Thyroid gland (tissue), 4 donors: Measurements from ENCODE around the gene CXCL17.

Source experiments
- POLR2A ChIP-seq, 2 donors: fragments of 450-650 bp; IDR thresholded peaks; one replicate each; pipeline ENCODE4 v1.6.1; 2017; ENCODE audit warnings: antibody characterized with exemption in 2 of 2, mild to moderate bottlenecking in 2 of 2, moderate library complexity in 1 of 2
- TF ChIP-seq, protein P1 (sequence below), 6 experiments: fragments of 200-600 bp in 3 of 6; fragments of 450-650 bp in 3 of 6; sonication (generic) in 3 of 6; IDR thresholded peaks; one replicate each; pipeline ENCODE4 v1.5.1; 2016 to 2019; ENCODE audit warnings: antibody characterized with exemption in 6 of 6, mild to moderate bottlenecking in 2 of 6, inconsistent platforms in 1 of 6, moderate library complexity in 1 of 6

DNA sequence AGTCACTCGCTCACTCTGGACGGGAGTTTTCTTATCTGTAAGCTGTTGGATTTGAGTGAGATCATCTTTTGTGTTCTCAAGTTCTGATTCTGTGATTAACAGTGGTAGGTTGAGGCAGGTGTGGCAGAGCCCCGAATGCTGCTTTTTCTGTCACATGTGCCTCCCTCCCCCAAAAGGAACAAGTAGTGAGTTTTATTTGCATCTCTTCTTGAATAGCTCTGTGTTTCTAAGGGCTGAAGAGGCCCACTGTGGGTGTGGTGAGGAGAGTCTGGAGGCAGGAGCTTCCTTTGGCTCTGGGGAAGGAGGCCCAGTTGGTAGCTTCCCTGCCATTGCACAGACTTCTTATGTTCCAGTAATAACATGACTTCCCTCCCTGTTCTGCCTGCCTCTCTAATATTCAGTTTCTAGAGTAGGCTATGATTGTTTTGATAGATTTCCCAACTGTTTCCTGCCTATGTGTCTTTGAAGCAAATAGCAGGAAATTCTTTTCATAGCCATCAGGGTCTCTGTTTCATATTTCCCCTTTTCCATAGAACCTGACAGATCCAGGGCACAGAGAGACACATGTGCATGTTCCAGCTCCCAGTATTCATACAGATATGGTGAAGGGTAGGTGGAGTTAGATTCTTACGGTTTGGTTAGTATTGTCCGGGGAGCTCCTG is 23.9 kb upstream of the CXCL17 start:
- TF ChIP-seq, protein P1, sequence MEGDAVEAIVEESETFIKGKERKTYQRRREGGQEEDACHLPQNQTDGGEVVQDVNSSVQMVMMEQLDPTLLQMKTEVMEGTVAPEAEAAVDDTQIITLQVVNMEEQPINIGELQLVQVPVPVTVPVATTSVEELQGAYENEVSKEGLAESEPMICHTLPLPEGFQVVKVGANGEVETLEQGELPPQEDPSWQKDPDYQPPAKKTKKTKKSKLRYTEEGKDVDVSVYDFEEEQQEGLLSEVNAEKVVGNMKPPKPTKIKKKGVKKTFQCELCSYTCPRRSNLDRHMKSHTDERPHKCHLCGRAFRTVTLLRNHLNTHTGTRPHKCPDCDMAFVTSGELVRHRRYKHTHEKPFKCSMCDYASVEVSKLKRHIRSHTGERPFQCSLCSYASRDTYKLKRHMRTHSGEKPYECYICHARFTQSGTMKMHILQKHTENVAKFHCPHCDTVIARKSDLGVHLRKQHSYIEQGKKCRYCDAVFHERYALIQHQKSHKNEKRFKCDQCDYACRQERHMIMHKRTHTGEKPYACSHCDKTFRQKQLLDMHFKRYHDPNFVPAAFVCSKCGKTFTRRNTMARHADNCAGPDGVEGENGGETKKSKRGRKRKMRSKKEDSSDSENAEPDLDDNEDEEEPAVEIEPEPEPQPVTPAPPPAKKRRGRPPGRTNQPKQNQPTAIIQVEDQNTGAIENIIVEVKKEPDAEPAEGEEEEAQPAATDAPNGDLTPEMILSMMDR (IDR thresholded peaks at IDR 0.05): no peak
- no peak for TF ChIP-seq POLR2A (IDR thresholded peaks at IDR 0.05)
